OCI-LY7 (cell line): ENCODE data around the gene RASA4B. TPM values are rescaled to one million over a fixed set of nuclear protein-coding genes. Genes with fewer than 3 reads are reported as not detected.
"Not testable (repeated sequence)": the region's sequence is repeated elsewhere in the genome, so short reads cannot be mapped to it uniquely, and the experiment has no call there.

ENCODE experiments used
- Bru-seq: library from RNA; stranded (reverse); fragments of 400-500 nt; gene quantifications from one replicate; lab custom pipeline; 2021; lab: Mats Ljungman, UMichigan
- BruChase-seq, 2 experiments: library from RNA; stranded (reverse); fragments of 400-500 nt; gene quantifications; one replicate each; lab custom pipeline; 2021; lab: Mats Ljungman, UMichigan
- BruUV-seq: library from RNA; stranded (reverse); fragments of 400-500 nt; replicated peaks from 2 replicates; lab custom pipeline; 2021; lab: Mats Ljungman, UMichigan
- CTCF ChIA-PET: fragments of 300-600 bp; sonication (Branson Sonifier 250); formaldehyde crosslinking; loops from one replicate; lab custom pipeline; 2022; ENCODE audit warnings: antibody characterized with exemption; ENCODE audit not compliant: unreplicated experiment; lab: Charles Lee
- POLR2A ChIA-PET: fragments of 300-600 bp; sonication (Branson Sonifier 250); formaldehyde crosslinking; loops from one replicate; lab custom pipeline; 2022; ENCODE audit warnings: antibody characterized with exemption; lab: Charles Lee
- DNase-seq: peaks from one replicate; pipeline ENCODE4 v3.0.0-alpha.2; 2015; ENCODE audit warnings: low spot score
- H2AFZ ChIP-seq: fragments of 200-600 bp; sonication (generic), shearing (Covaris generic); 2 replicates; pipeline ENCODE4 v1.6.1; 2014; ENCODE audit warnings: mild to moderate bottlenecking, antibody characterized with exemption, low read length, moderate library complexity
- H3K27ac ChIP-seq: fragments of 200-600 bp; sonication (generic); 2 replicates; pipeline ENCODE4 v1.5.1; 2014; ENCODE audit warnings: mixed run types, low read depth, mild to moderate bottlenecking, moderate library complexity, low read length, inconsistent platforms; ENCODE audit not compliant: poor library complexity, severe bottlenecking
- H3K36me3 ChIP-seq: fragments of 200-600 bp; sonication (generic); 2 replicates; pipeline ENCODE4 v1.6.1; 2014; ENCODE audit warnings: mild to moderate bottlenecking, antibody characterized with exemption, low read length, moderate library complexity, mixed read lengths; ENCODE audit not compliant: insufficient read depth
- H3K4me1 ChIP-seq: fragments of 200-600 bp; sonication (generic); 2 replicates; pipeline ENCODE4 v1.5.1; 2014; ENCODE audit warnings: mild to moderate bottlenecking, low read length; ENCODE audit not compliant: insufficient read depth, poor library complexity, severe bottlenecking
- H3K4me2 ChIP-seq: fragments of 200-600 bp; sonication (generic); 2 replicates; pipeline ENCODE4 v1.6.1; 2014; ENCODE audit warnings: mild to moderate bottlenecking, low read length
- H3K4me3 ChIP-seq: fragments of 200-600 bp; sonication (generic); 2 replicates; pipeline ENCODE4 v1.5.1; 2014; ENCODE audit warnings: mild to moderate bottlenecking, low read depth, low read length; ENCODE audit not compliant: poor library complexity, severe bottlenecking
- H3K79me2 ChIP-seq: fragments of 200-600 bp; sonication (generic); 2 replicates; pipeline ENCODE4 v1.6.1; 2016; ENCODE audit warnings: low read depth, mild to moderate bottlenecking, low read length, moderate library complexity, mixed read lengths; ENCODE audit not compliant: insufficient read depth
- H3K9me2 ChIP-seq: fragments of 200-600 bp; sonication (generic); 2 replicates; pipeline ENCODE4 v1.6.1; 2016; ENCODE audit warnings: mild to moderate bottlenecking, low read length, mixed read lengths; ENCODE audit not compliant: insufficient read depth
- H3K9me3 ChIP-seq: fragments of 200-600 bp; sonication (generic); 2 replicates; pipeline ENCODE4 v1.6.1; 2014; ENCODE audit warnings: mild to moderate bottlenecking, mixed run types, low read length, mixed read lengths
- H4K20me1 ChIP-seq: fragments of 200-600 bp; sonication (generic); 2 replicates; pipeline ENCODE4 v1.6.1; 2014; ENCODE audit warnings: mild to moderate bottlenecking, antibody characterized with exemption, low read length, moderate library complexity, mixed read lengths; ENCODE audit not compliant: insufficient read depth
- intact Hi-C: fragments of 100-400 bp; cut with micrococcal nuclease; formaldehyde crosslinking; loops from one replicate; pipeline ENCODE4 v1.10.0; 2022; ENCODE audit not compliant: unreplicated experiment
- long read RNA-seq: library from polyadenylated mRNA; stranded (forward); transcript quantifications from one replicate; pipeline ENCODE4 v2.0.0, GENCODE V29; 2022
- total RNA-seq, 2 experiments: library from RNA; depleted of rRNA in 1 of 2; stranded (reverse); fragments of >200 nt in 1 of 2; shearing (Covaris generic) in 1 of 2; gene quantifications; 2 replicates each; pipeline ENCODE4 v1.2.3, GENCODE V29; 2014 to 2022

The RASA4B gene
- total RNA-seq (2014; rRNA removed; shearing (Covaris generic)) (7.2 and 8.2 TPM in 2 replicates), total RNA-seq (2022) (12.8 and 18.1 TPM in 2 replicates), Bru-seq, nascent RNA (not detected), BruChase-seq, experiment 1, labeled RNA remaining after a 6-hour chase (not detected), BruChase-seq, experiment 2, labeled RNA remaining after a 2-hour chase (not detected)
- long read RNA-seq, partial matches to known transcripts = 2 of 2 reads
- long read RNA-seq, other reads (novel, unspliced or antisense) = 0 of 2 reads

GRCh38 chr7:102517550-102518147 is at the start of gene RASA4B:
Gene RASA4B (minus strand): TSS chr7:102517777. CDS start chr7:102517710, 67 bp downstream.
- peak within 1 kb of the TSS; percentile 39; the same call in 1 of the 2 replicates for H3K4me2 ChIP-seq
- H3K9me2 ChIP-seq, H3K4me3 ChIP-seq, H3K27ac ChIP-seq, H3K4me1 ChIP-seq, H3K9me3 ChIP-seq, H3K79me2 ChIP-seq, H3K36me3 ChIP-seq, H4K20me1 ChIP-seq, CTCF ChIA-PET, H2AFZ ChIP-seq, intact Hi-C loops, BruUV-seq, POLR2A ChIA-PET: not testable (repeated sequence)
- DNase-seq = peak; percentile 15

- BruUV-seq, H3K27ac ChIP-seq, H3K4me1 ChIP-seq, CTCF ChIA-PET, DNase-seq, H4K20me1 ChIP-seq, H3K9me2 ChIP-seq, intact Hi-C loops, H3K9me3 ChIP-seq, H2AFZ ChIP-seq, H3K4me3 ChIP-seq, H3K36me3 ChIP-seq, H3K4me2 ChIP-seq, H3K79me2 ChIP-seq, POLR2A ChIA-PET: not testable (repeated sequence)
These were observed 33.3 kb upstream of the RASA4B start, which contains the start of gene SPDYE2 for GRCh38 chr7:102550808-102551422. Gene SPDYE2 (plus strand): TSS chr7:102551226. CDS start chr7:102553256, 2,030 bp downstream.

- DNase-seq, POLR2A ChIA-PET, H3K4me2 ChIP-seq, H3K27ac ChIP-seq, H2AFZ ChIP-seq, H4K20me1 ChIP-seq, intact Hi-C loops, H3K9me2 ChIP-seq, H3K9me3 ChIP-seq, H3K36me3 ChIP-seq, CTCF ChIA-PET, H3K79me2 ChIP-seq, H3K4me1 ChIP-seq, H3K4me3 ChIP-seq: not testable (repeated sequence)
- BruUV-seq = TSS peak; percentile 46
These were observed 28.8 kb upstream of the RASA4B start for GRCh38 chr7:102546353-102546752.

GRCh38 chr7:102545288-102545687 is 27.7 kb upstream of the RASA4B start:
- DNase-seq, H2AFZ ChIP-seq, CTCF ChIA-PET, H3K27ac ChIP-seq, BruUV-seq, H3K36me3 ChIP-seq, H4K20me1 ChIP-seq, H3K4me2 ChIP-seq, H3K79me2 ChIP-seq, H3K4me3 ChIP-seq, intact Hi-C loops, H3K9me3 ChIP-seq, POLR2A ChIA-PET, H3K9me2 ChIP-seq, H3K4me1 ChIP-seq: not testable (repeated sequence)

- H4K20me1 ChIP-seq, H3K4me1 ChIP-seq, DNase-seq, H3K9me2 ChIP-seq, CTCF ChIA-PET, H3K79me2 ChIP-seq, H3K9me3 ChIP-seq, H3K4me2 ChIP-seq, BruUV-seq, POLR2A ChIA-PET, intact Hi-C loops, H3K36me3 ChIP-seq, H3K4me3 ChIP-seq, H3K27ac ChIP-seq, H2AFZ ChIP-seq: not testable (repeated sequence)
These were observed 26.8 kb upstream of the RASA4B start for GRCh38 chr7:102544372-102544771.

- H3K4me2 ChIP-seq, H3K36me3 ChIP-seq, H4K20me1 ChIP-seq, H3K4me1 ChIP-seq, H3K9me2 ChIP-seq, H3K79me2 ChIP-seq, H3K4me3 ChIP-seq, H2AFZ ChIP-seq, intact Hi-C loops, H3K9me3 ChIP-seq, H3K27ac ChIP-seq, POLR2A ChIA-PET, DNase-seq, CTCF ChIA-PET, BruUV-seq: not testable (repeated sequence)
These were observed 26.0 kb upstream of the RASA4B start, which contains the start of gene UPK3BL2 for GRCh38 chr7:102543596-102543995. Gene UPK3BL2 (minus strand): TSS chr7:102543696. CDS start chr7:102543636, 60 bp downstream.
